Neural progenitor cell (in vitro differentiated cells): ENCODE measurements around the gene EYS. TPM values are rescaled to one million over a fixed set of nuclear protein-coding genes. Genes with fewer than 3 reads are reported as not detected.
A peak's percentile ranks its signal among the peaks of the same experiment; 100 is the strongest.

Experiments
- DNase-seq: peaks from one replicate; pipeline ENCODE4 v3.0.0-alpha.2; 2016; ENCODE audit warnings: low spot score
- H2AFZ ChIP-seq: fragments of 200-600 bp; sonication (generic); replicated peaks from 2 replicates; pipeline ENCODE4 v1.6.1; 2016; ENCODE audit warnings: antibody characterized with exemption
- H3F3A ChIP-seq: fragments of 200-600 bp; sonication (generic); 2 replicates; pipeline ENCODE4 v1.6.1; 2016; ENCODE audit warnings: antibody characterized with exemption, low read depth
- H3K27ac ChIP-seq: fragments of 200-600 bp; sonication (generic); 2 replicates; pipeline ENCODE4 v1.5.1; 2016; ENCODE audit warnings: mild to moderate bottlenecking
- H3K27me3 ChIP-seq: fragments of 200-600 bp; sonication (generic); 2 replicates; pipeline ENCODE4 v1.6.1; 2016; ENCODE audit warnings: mild to moderate bottlenecking, moderate library complexity
- H3K36me3 ChIP-seq: fragments of 200-600 bp; sonication (generic); 2 replicates; pipeline ENCODE4 v1.5.1; 2016
- H3K4me1 ChIP-seq: fragments of 200-600 bp; sonication (generic); 2 replicates; pipeline ENCODE4 v1.6.1; 2016; ENCODE audit warnings: mixed run types
- H3K4me2 ChIP-seq: fragments of 200-600 bp; sonication (generic); 2 replicates; pipeline ENCODE4 v1.6.1; 2016
- H3K4me3 ChIP-seq: fragments of 200-600 bp; sonication (generic); 2 replicates; pipeline ENCODE4 v1.5.1; 2016
- H3K79me2 ChIP-seq: fragments of 200-600 bp; sonication (generic); 2 replicates; pipeline ENCODE4 v1.6.1; 2016; ENCODE audit warnings: low read depth
- H3K9ac ChIP-seq: fragments of 200-600 bp; sonication (generic); 2 replicates; pipeline ENCODE4 v1.6.1; 2016
- H3K9me3 ChIP-seq: fragments of 200-600 bp; sonication (generic); 2 replicates; pipeline ENCODE4 v1.5.1; 2016; ENCODE audit warnings: low read depth
- H4K20me1 ChIP-seq: fragments of 200-600 bp; sonication (generic); 2 replicates; pipeline ENCODE4 v1.6.1; 2016; ENCODE audit warnings: low read depth
- H3K27ac Mint-ChIP-seq: 3 replicates; pipeline ENCODE4 v1.8.0; 2021; ENCODE audit warnings: mixed read lengths
- H3K27me3 Mint-ChIP-seq: 2 replicates; pipeline ENCODE4 v1.8.0; 2022; ENCODE audit warnings: low read depth, mild to moderate bottlenecking, inconsistent platforms, moderate library complexity, mixed read lengths; ENCODE audit not compliant: insufficient read depth
- H3K36me3 Mint-ChIP-seq: 3 replicates; pipeline ENCODE4 v1.8.0; 2021; ENCODE audit warnings: mixed read lengths
- H3K4me1 Mint-ChIP-seq: 3 replicates; pipeline ENCODE4 v1.8.0; 2021; ENCODE audit warnings: mixed read lengths
- H3K4me3 Mint-ChIP-seq: 3 replicates; pipeline ENCODE4 v1.8.0; 2021; ENCODE audit warnings: mild to moderate bottlenecking, moderate library complexity, mixed read lengths
- H3K9me3 Mint-ChIP-seq: 3 replicates; pipeline ENCODE4 v1.8.0; 2020; ENCODE audit warnings: mixed read lengths
- CTCF ChIP-seq: fragments of 200-600 bp; sonication (generic); IDR thresholded peaks from 2 replicates; pipeline ENCODE4 v1.5.1; 2017; ENCODE audit warnings: antibody characterized with exemption, mild to moderate bottlenecking
- EZH2 ChIP-seq: fragments of 200-600 bp; sonication (generic); IDR thresholded peaks from 2 replicates; pipeline ENCODE4 v1.6.1; 2017; ENCODE audit warnings: antibody characterized with exemption, mild to moderate bottlenecking, moderate library complexity
- EZH2phosphoT487 ChIP-seq: fragments of 200-600 bp; sonication (generic); IDR thresholded peaks from 2 replicates; pipeline ENCODE4 v1.6.1; 2017; ENCODE audit warnings: antibody characterized with exemption
- total RNA-seq: library from RNA; depleted of rRNA; stranded (reverse); fragments of >200 nt; gene quantifications from 2 replicates; pipeline ENCODE4 v1.2.3, GENCODE V29; 2015; ENCODE audit warnings: low replicate concordance

EYS gene
- total RNA-seq, 1 donor from 2014 or later, result not detected

GRCh38 chr6:64930681-64931080 is 776.3 kb downstream of the EYS start:
- Mint-ChIP-seq H3K4me1 (no peaks in the 10 kb centered on the region), H3K9me3 (no peaks in the 10 kb centered on the region), H3K4me3 (no peak overlapping the region), H3K27me3 (peaks cover 2% of the 10 kb centered on the region), H3K36me3 (no peaks in the 10 kb centered on the region), H3K27ac (no peak overlapping the region)
- H3K4me2 ChIP-seq, result no peak overlapping the region
- no peaks in the 10 kb centered on the region for H3K4me1 ChIP-seq
- no peaks in the 10 kb centered on the region for H3K36me3 ChIP-seq
- H4K20me1 ChIP-seq, result no peaks in the 10 kb centered on the region
- H3K27ac ChIP-seq, result no peak overlapping the region
- DNase-seq, result no peak
- H2AFZ ChIP-seq, result peak overlapping the region; percentile 12
- no peaks in the 10 kb centered on the region for H3K9me3 ChIP-seq
- H3K9ac ChIP-seq, result no peak overlapping the region
- no peaks in the 10 kb centered on the region for H3K27me3 ChIP-seq
- no peaks in the 10 kb centered on the region for H3F3A ChIP-seq
- no peak overlapping the region for H3K4me3 ChIP-seq
- no peaks in the 10 kb centered on the region for H3K79me2 ChIP-seq
- TF ChIP-seq EZH2phosphoT487, result no peak
- no peak for TF ChIP-seq CTCF
- TF ChIP-seq EZH2, result no peak

- H3K36me3 ChIP-seq, result no peaks in the 10 kb centered on the region
- H4K20me1 ChIP-seq, result no peaks in the 10 kb centered on the region
- Mint-ChIP-seq H3K4me1 (no peaks in the 10 kb centered on the region), H3K9me3 (no peaks in the 10 kb centered on the region), H3K36me3 (no peaks in the 10 kb centered on the region), H3K4me3 (no peak overlapping the region), H3K27me3 (no peaks in the 10 kb centered on the region), H3K27ac (no peak overlapping the region)
- H3K27ac ChIP-seq, result no peak overlapping the region
- no peak overlapping the region for H3K4me2 ChIP-seq
- H3F3A ChIP-seq, result no peaks in the 10 kb centered on the region
- no peak overlapping the region for H2AFZ ChIP-seq
- H3K27me3 ChIP-seq, result no peaks in the 10 kb centered on the region
- H3K4me1 ChIP-seq, result no peaks in the 10 kb centered on the region
- no peak overlapping the region for H3K9ac ChIP-seq
- DNase-seq, result no peak
- no peaks in the 10 kb centered on the region for H3K9me3 ChIP-seq
- no peak overlapping the region for H3K4me3 ChIP-seq
- H3K79me2 ChIP-seq, result no peaks in the 10 kb centered on the region
- TF ChIP-seq EZH2 (no peak), CTCF (no peak), EZH2phosphoT487 (no peak)
Observed at GRCh38 chr6:64926051-64926450, 781.0 kb downstream of the EYS start.

- Mint-ChIP-seq H3K4me3 (no peak overlapping the region), H3K36me3 (no peaks in the 10 kb centered on the region), H3K27me3 (no peaks in the 10 kb centered on the region), H3K9me3 (no peaks in the 10 kb centered on the region), H3K4me1 (no peaks in the 10 kb centered on the region), H3K27ac (no peak overlapping the region)
- H2AFZ ChIP-seq, result no peak overlapping the region
- H3K27ac ChIP-seq, result no peak overlapping the region
- H3K4me1 ChIP-seq, result no peaks in the 10 kb centered on the region
- H3F3A ChIP-seq, result no peaks in the 10 kb centered on the region
- H3K79me2 ChIP-seq, result no peaks in the 10 kb centered on the region
- H3K4me3 ChIP-seq, result no peak overlapping the region
- no peaks in the 10 kb centered on the region for H4K20me1 ChIP-seq
- H3K9ac ChIP-seq, result no peak overlapping the region
- H3K36me3 ChIP-seq, result no peaks in the 10 kb centered on the region
- TF ChIP-seq CTCF (no peak), EZH2 (no peak), EZH2phosphoT487 (no peak)
- no peak for DNase-seq
- H3K4me2 ChIP-seq, result no peak overlapping the region
- no peaks in the 10 kb centered on the region for H3K9me3 ChIP-seq
- H3K27me3 ChIP-seq, result no peaks in the 10 kb centered on the region
Observed at GRCh38 chr6:64920257-64920656, 786.8 kb downstream of the EYS start.

- no peaks in the 10 kb centered on the region for H3K36me3 ChIP-seq
- TF ChIP-seq EZH2, result no peak
- TF ChIP-seq CTCF, result no peak
- TF ChIP-seq EZH2phosphoT487, result no peak
- H3K27ac ChIP-seq, result no peak overlapping the region
- Mint-ChIP-seq H3K4me1 (no peaks in the 10 kb centered on the region), H3K36me3 (no peaks in the 10 kb centered on the region), H3K4me3 (no peak overlapping the region), H3K27me3 (no peaks in the 10 kb centered on the region), H3K27ac (no peak overlapping the region), H3K9me3 (no peaks in the 10 kb centered on the region)
- no peak overlapping the region for H2AFZ ChIP-seq
- no peaks in the 10 kb centered on the region for H3F3A ChIP-seq
- no peaks in the 10 kb centered on the region for H3K79me2 ChIP-seq
- H3K9ac ChIP-seq, result no peak overlapping the region
- no peak overlapping the region for H3K4me2 ChIP-seq
- H3K27me3 ChIP-seq, result no peaks in the 10 kb centered on the region
- DNase-seq, result no peak
- no peaks in the 10 kb centered on the region for H3K9me3 ChIP-seq
- no peaks in the 10 kb centered on the region for H3K4me1 ChIP-seq
- no peak overlapping the region for H3K4me3 ChIP-seq
- no peaks in the 10 kb centered on the region for H4K20me1 ChIP-seq
Observed at GRCh38 chr6:64914124-64914523, 792.9 kb downstream of the EYS start.
